ENCODE measurements around the gene RNF39.

RNF39 gene

DNA sequence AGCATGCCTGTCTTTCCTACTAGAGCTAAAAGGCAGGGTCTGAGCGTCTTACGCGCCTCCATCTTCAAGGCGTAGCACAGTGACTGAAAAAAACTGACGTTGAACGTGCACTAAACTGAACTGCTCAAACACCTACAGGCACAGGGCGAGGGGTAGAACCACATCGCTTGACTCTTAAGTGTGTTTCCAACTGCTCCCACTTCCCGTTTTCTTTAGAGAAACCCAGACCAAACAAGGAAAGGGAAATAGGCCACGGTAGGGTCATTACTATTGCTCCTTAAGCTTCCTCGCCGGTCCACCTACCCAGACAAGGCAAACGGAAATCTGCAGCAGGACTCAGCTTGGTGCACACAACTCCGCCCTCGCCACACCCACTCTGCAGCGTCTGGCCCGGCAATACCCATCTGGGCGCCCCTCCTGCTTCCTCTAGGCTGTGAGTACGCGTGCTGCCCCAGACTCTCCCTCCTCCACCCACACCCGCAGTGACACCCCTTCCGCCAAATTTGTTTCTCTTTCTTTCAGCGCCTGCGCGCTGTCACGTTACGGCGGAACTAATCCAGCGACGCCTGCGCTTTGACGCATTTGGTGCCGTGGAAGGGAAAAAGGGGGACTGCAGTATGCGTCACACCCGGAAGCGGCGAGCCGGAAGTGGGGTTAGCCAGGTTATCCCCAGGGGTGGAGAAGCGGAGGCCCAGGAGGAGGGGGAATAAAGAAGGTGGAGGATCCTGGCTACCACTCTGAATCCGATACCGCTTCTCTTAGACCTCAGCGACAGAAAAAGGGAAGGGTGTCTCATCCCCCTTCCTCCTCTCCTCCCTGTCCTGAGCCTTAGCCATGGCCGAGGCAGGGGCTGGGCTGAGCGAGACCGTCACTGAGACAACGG lies 8.8 kb downstream of the RNF39 start, which contains the start of gene PPP1R11:
Gene PPP1R11 (plus strand): TSS at position 622 of the 883 bp plus-strand sequence. CDS start 213 bp downstream, at position 835.
- peak within 1 kb of the TSS; percentile 94 for H3K4me3 ChIP-seq (ENCODE audit: low read length)
- DNase-seq (ENCODE audit: low read depth): peak; percentile 99
- TF ChIP-seq, protein P1, sequence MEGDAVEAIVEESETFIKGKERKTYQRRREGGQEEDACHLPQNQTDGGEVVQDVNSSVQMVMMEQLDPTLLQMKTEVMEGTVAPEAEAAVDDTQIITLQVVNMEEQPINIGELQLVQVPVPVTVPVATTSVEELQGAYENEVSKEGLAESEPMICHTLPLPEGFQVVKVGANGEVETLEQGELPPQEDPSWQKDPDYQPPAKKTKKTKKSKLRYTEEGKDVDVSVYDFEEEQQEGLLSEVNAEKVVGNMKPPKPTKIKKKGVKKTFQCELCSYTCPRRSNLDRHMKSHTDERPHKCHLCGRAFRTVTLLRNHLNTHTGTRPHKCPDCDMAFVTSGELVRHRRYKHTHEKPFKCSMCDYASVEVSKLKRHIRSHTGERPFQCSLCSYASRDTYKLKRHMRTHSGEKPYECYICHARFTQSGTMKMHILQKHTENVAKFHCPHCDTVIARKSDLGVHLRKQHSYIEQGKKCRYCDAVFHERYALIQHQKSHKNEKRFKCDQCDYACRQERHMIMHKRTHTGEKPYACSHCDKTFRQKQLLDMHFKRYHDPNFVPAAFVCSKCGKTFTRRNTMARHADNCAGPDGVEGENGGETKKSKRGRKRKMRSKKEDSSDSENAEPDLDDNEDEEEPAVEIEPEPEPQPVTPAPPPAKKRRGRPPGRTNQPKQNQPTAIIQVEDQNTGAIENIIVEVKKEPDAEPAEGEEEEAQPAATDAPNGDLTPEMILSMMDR (IDR thresholded peaks at IDR 0.05; ENCODE audit: insufficient read depth, low read depth, low read length, missing control alignments): no peak

DNA sequence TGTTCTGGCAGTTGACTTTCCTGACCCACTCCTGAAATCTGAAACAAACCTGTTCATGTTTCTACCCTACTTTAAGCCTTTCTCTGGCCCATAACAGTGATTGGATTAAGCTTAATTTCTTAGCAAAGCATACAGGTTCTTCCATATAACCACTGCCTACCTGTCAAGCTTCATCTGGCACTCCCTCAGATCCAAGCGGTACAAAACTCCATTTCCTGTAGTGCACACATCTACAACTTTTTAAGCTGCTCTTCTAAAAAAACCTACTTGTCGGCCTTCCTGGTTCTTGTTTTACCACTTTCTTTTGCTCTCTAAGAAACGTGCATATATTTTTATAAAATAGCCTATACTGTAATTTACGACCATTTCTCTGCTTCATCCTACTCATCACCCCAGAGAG lies 9.5 kb downstream of the RNF39 start:
- TF ChIP-seq, protein P1 (IDR thresholded peaks at IDR 0.05; ENCODE audit: insufficient read depth, low read depth, low read length, missing control alignments): no peak

GRCh38 chr6:30063315-30063714 lies 12.3 kb downstream of the RNF39 start:
- TF ChIP-seq, protein P1 (IDR thresholded peaks at IDR 0.05; ENCODE audit: insufficient read depth, low read depth, low read length, missing control alignments): no peak
- no peak for DNase-seq (ENCODE audit: low read depth)
- no peak overlapping the region for H3K4me3 ChIP-seq (ENCODE audit: low read length)

More for the DNA sequence above, 9.5 kb downstream of the RNF39 start:
- DNase-seq (ENCODE audit: low read depth): no peak
- H3K4me3 ChIP-seq (ENCODE audit: low read length): peak overlapping the region; percentile 94

DNA sequence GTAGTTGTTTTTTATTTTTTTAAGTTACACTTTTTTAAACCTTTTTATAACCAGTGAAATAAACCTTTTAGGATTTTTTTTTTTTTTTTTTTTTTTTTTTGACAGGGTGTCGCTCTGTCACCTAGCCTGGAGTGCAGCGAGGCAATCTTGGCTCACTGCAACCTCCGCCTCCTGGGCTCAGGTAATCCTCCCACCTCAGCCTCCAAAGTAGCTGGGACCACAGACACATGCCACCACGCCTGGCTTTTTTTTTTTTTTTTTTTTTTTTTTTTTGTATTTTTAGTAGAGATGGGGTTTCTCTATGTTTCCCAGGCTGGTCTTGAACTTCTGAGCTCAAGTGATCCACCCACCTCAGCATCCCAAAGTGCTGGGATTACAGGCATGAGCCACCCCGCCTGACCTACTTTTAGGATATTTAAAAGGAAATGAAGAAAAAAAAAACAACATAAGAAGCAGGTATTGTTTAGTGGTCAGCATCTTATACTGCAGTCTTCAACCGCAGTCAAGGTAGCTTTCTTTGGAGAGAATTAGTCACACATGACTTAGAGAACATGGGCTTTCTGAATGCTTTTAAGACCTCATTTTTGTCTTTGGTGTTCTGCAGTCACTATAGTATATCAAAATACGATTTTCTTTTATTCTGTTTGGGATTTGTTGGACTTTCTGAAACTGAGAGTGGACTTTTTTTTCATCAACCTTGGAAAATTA lies 12.9 kb downstream of the RNF39 start:
- H3K4me3 ChIP-seq (ENCODE audit: low read length): peak overlapping the region; percentile 99
- DNase-seq (ENCODE audit: low read depth): no peak
- TF ChIP-seq, protein P1 (IDR thresholded peaks at IDR 0.05; ENCODE audit: insufficient read depth, low read depth, low read length, missing control alignments): no peak

GRCh38 chr6:30061858-30062458 lies 13.6 kb downstream of the RNF39 start:
- DNase-seq (ENCODE audit: low read depth): peak; percentile 36
- H3K4me3 ChIP-seq (ENCODE audit: low read length): peak overlapping the region; percentile 99
- TF ChIP-seq, protein P1 (IDR thresholded peaks at IDR 0.05; ENCODE audit: insufficient read depth, low read depth, low read length, missing control alignments): no peak

- peak; percentile 97 for DNase-seq (ENCODE audit: low read depth)
- TF ChIP-seq, protein P1 (IDR thresholded peaks at IDR 0.05; ENCODE audit: insufficient read depth, low read depth, low read length, missing control alignments): no peak
Observed at GRCh38 chr6:30061092-30061857, 14.3 kb downstream of the RNF39 start, which contains the start of gene POLR1H. POLR1H (plus strand) TSS chr6:30061265; CDS start chr6:30061525, 260 bp downstream.

More at GRCh38 chr6:30061092-30061857, 14.3 kb downstream of the RNF39 start, which contains the start of gene POLR1H:
- H3K4me3 ChIP-seq (ENCODE audit: low read length): peak within 1 kb of the TSS; percentile 99

Data from epithelial cell of esophagus (primary cell).